Small intestine (tissue), 7 donors: ENCODE data around the gene DUSP28. TPM values are rescaled to one million over a fixed set of nuclear protein-coding genes. Genes with fewer than 3 reads are reported as not detected.

ENCODE experiments used
- DNase-seq, 2 donors: peaks; one replicate each; pipeline versions ENCODE4 v3.0.0 to v3.0.0-alpha.2; 2013
- FAIRE-seq: peaks from 2 replicates; lab custom pipeline; 2012; peaks lifted over from hg19 to GRCh38; lab: Jason Lieb, UNC
- H3K27ac ChIP-seq, 3 donors: one replicate each; pipeline ENCODE4 v1.5.1; 2013; ENCODE audit warnings: low read length in 2 of 3, mild to moderate bottlenecking in 2 of 3, control low read depth in 1 of 3, inconsistent platforms in 1 of 3, low read depth in 1 of 3, moderate library complexity in 1 of 3
- H3K27me3 ChIP-seq, 3 donors: one replicate each; pipeline ENCODE4 v1.6.1; 2013; ENCODE audit warnings: low read length in 3 of 3, inconsistent platforms in 1 of 3; ENCODE audit not compliant: control insufficient read depth in 3 of 3, insufficient read depth in 3 of 3
- H3K36me3 ChIP-seq, 3 donors: one replicate each; pipeline ENCODE4 v1.6.1; 2013; ENCODE audit warnings: low read length in 3 of 3, inconsistent platforms in 1 of 3, low read depth in 1 of 3, mild to moderate bottlenecking in 1 of 3, moderate library complexity in 1 of 3; ENCODE audit not compliant: control insufficient read depth in 3 of 3, insufficient read depth in 2 of 3
- H3K4me1 ChIP-seq, 3 donors: one replicate each; pipeline ENCODE4 v1.6.1; 2013; ENCODE audit warnings: low read length in 2 of 3, inconsistent platforms in 1 of 3, low read depth in 1 of 3, mild to moderate bottlenecking in 1 of 3, moderate library complexity in 1 of 3; ENCODE audit not compliant: control insufficient read depth in 3 of 3, insufficient read depth in 2 of 3
- H3K4me3 ChIP-seq, 3 donors: one replicate each; pipeline ENCODE4 v1.5.1; 2013; ENCODE audit warnings: low read length in 3 of 3, control low read depth in 1 of 3, inconsistent platforms in 1 of 3, low read depth in 1 of 3, mild to moderate bottlenecking in 1 of 3, moderate library complexity in 1 of 3
- H3K9me3 ChIP-seq, 2 donors: one replicate each; pipeline ENCODE4 v1.6.1; 2013; ENCODE audit warnings: low read depth in 1 of 2, low read length in 1 of 2; ENCODE audit not compliant: control insufficient read depth in 2 of 2, insufficient read depth in 1 of 2
- WGBS, 3 donors: extraction: QIAGEN DNeasy Blood & Tissue Kit; methylation state at CpG; one replicate each; pipeline ENCODE4 v1.1.7; 2013; 5-methylcytosine and 5-hydroxymethylcytosine counted together
- polyA plus RNA-seq, 4 donors: library from polyadenylated mRNA; stranded (reverse) in 3 of 4; unstranded in 1 of 4; fragments of 200-250 nt in 3 of 4; fragments of 120-200 nt in 1 of 4; gene quantifications; one replicate each; pipeline versions ENCODE4 v1.2.1 to v1.2.3, GENCODE V29; 2013
- donor health status: healthy with polysubstance abuse.
- donor health status: control.
- donor health status: control.
- donor health status: Bipolar disorder and iron deficiency.
- donor health status: healthy.

The DUSP28 gene
- polyA plus RNA-seq, 4 donors, result 1.8 to 7.9 (median 5.0) TPM

GRCh38 chr2:240570531-240571313, 10.6 kb downstream of the DUSP28 start:
- WGBS, 3 donors, result 82 to 85% (median 83%) methylated on average over 10 to 11 of the region's 11 CpGs
- H3K27ac ChIP-seq, result no peak overlapping the region
- DNase-seq (no peak), FAIRE-seq (no peak)
- H3K4me3 ChIP-seq, result no peak overlapping the region
- H3K9me3 ChIP-seq, result no peaks in the 10 kb centered on the region
- no peaks in the 10 kb centered on the region for H3K27me3 ChIP-seq
- peaks cover 5 to 32% (median 10%) of the 10 kb centered on the region in 3 donors for H3K4me1 ChIP-seq
- H3K36me3 ChIP-seq, result peaks cover 2 to 55% (median 7%) of the 10 kb centered on the region in 3 donors

DNA sequence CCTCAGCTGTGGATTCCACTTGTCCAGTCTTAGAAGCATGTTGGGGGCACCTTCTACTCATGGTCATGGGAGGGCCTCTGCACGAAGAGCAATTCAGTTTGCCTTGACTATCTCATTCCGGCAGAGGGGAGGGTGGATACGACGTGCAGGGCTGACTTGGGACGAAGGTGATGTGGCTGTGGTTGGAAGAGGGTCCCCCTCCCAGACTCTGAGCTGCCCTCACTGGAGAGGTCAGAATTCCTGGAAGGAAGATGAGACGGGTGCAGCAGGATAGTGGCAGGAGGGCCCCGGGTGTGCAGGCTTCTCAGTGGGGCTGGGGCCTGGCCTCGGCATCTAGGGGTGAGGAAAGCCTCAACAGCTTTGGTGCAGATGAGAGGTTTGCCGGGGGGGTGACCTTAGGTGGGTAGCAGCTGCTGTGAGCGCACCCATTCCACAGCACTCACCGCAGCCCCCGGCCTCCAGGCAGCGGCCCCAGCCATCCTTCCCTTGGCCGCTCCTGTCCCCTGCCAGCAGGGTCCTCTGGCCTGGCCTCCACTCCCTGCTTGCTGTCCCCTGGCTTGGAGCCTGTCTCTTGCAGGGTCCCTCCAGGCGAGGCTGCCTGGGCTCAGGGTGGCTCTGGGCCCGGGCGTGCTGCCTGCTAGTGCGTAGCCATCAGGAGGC, 11.3 kb downstream of the DUSP28 start:
- H3K36me3 ChIP-seq, result peaks cover 4 to 62% (median 11%) of the 10 kb centered on the region in 3 donors
- H3K9me3 ChIP-seq, result no peaks in the 10 kb centered on the region
- no peak overlapping the region for H3K27ac ChIP-seq
- DNase-seq (no peak), FAIRE-seq (no peak)
- H3K4me1 ChIP-seq, result peaks cover 5 to 27% (median 10%) of the 10 kb centered on the region in 3 donors
- H3K27me3 ChIP-seq, result no peaks in the 10 kb centered on the region
- no peak overlapping the region for H3K4me3 ChIP-seq
- WGBS, 3 donors, result 87 to 92% (median 92%) methylated on average over 18 of the region's 18 CpGs

DNA sequence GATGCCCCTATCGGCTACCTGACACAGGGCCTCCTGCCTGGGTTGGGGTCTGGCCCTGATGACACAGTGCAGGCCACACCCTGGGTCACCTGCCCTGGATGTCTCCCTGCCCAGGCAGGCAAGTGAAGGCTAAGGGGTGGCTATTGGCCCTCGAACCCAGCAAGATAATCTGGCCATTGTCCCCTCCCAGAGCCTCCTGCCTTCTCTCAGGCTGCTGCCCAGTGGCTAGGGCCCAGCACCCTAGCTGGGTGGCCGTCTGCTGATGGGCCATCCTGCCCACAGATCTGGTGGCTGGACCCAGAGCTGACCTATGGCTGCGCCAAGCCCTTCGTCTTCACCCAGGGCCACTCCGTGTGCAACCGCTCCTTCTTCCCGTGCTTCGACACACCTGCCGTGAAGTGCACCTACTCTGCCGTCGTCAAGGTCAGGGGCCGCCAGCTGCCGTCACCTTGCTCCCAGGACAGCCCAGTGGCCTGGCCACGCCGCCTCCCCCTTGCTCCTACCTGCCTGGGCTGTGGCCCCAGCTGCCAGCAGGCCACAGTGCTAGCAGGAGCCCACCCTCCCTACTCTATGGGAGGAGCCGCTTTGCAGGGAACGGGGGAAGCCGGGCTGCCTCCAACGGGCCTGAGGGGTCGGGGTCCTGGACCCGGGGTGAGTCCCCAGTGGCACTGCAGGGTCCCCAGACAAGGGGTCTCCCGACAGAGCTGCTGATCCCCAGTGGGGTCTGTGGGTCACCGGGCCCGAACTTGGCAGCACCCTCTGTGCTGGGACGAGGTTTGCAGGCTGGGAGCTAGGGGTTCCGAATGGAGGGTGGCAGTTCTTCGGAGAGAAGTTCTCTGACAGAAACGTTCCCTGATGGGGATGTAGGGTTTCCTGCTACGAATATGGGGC, 12.2 kb downstream of the DUSP28 start:
- H3K4me3 ChIP-seq, result no peak overlapping the region
- H3K36me3 ChIP-seq, result peaks cover 5 to 71% (median 19%) of the 10 kb centered on the region in 3 donors
- no peak for FAIRE-seq
- H3K27me3 ChIP-seq, result no peaks in the 10 kb centered on the region
- DNase-seq, result no peak
- peaks cover 5 to 18% (median 8%) of the 10 kb centered on the region in 3 donors for H3K4me1 ChIP-seq
- whole genome bisulfite sequencing, 3 donors, result 82 to 89% (median 86%) methylated on average over 30 of the region's 30 CpGs
- H3K9me3 ChIP-seq, result no peaks in the 10 kb centered on the region
- H3K27ac ChIP-seq, result no peak overlapping the region

- H3K27me3 ChIP-seq, result no peaks in the 10 kb centered on the region
- H3K9me3 ChIP-seq, result no peaks in the 10 kb centered on the region
- H3K4me3 ChIP-seq, result no peak overlapping the region
- FAIRE-seq, result no peak
- 90 to 93% (median 90%) methylated on average over 19 to 20 of the region's 20 CpGs for WGBS, 3 donors
- peaks cover 5 to 12% (median 8%) of the 10 kb centered on the region in 3 donors for H3K4me1 ChIP-seq
- no peak overlapping the region for H3K27ac ChIP-seq
- peaks cover 6 to 78% (median 20%) of the 10 kb centered on the region in 3 donors for H3K36me3 ChIP-seq
- DNase-seq, result no peak
These were observed 12.9 kb downstream of the DUSP28 start for GRCh38 chr2:240573071-240573515.

DNA sequence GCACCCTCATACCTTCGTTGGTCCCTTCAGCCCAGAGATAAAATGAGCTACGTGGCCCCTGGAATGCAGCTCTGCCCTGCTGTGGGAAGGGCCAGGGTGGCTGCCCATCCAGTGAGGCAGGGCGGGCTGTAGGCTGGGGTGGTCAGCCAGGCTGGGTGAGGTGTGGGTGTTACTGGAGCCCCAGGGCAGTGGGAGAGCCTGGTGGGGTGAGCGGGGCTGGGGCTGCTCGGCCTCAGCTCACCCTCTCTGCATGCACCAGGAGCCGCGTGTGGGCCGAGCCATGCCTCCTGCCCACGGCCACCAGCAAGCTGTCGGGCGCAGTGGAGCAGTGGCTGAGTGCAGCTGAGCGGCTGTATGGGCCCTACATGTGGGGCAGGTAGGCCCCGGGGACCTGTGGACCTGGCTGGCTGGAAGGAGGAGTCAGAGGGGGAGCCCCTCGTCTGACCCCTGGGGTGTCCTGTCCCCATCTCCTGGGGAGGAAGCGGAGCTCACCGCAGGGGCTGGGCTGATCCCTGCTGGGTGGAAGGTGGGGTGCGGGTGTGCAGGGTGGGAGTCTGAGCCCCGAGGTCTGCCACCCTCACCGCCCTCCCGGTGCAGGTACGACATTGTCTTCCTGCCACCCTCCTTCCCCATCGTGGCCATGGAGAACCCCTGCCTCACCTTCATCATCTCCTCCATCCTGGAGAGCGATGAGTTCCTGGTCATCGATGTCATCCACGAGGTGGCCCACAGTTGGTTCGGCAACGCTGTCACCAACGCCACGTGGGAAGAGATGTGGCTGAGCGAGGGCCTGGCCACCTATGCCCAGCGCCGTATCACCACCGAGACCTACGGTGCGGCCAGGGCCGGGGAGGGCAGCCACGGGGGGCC, 13.6 kb downstream of the DUSP28 start:
- no peaks in the 10 kb centered on the region for H3K27me3 ChIP-seq
- H3K4me3 ChIP-seq, result no peak overlapping the region
- H3K36me3 ChIP-seq, result peaks cover 7 to 85% (median 20%) of the 10 kb centered on the region in 3 donors
- H3K27ac ChIP-seq, result no peak overlapping the region
- 91 to 93% (median 92%) methylated on average over 36 to 37 of the region's 37 CpGs for WGBS, 3 donors
- H3K9me3 ChIP-seq, result no peaks in the 10 kb centered on the region
- H3K4me1 ChIP-seq, result peaks cover 5 to 16% (median 8%) of the 10 kb centered on the region in 3 donors
- DNase-seq (no peak), FAIRE-seq (no peak)

DNA sequence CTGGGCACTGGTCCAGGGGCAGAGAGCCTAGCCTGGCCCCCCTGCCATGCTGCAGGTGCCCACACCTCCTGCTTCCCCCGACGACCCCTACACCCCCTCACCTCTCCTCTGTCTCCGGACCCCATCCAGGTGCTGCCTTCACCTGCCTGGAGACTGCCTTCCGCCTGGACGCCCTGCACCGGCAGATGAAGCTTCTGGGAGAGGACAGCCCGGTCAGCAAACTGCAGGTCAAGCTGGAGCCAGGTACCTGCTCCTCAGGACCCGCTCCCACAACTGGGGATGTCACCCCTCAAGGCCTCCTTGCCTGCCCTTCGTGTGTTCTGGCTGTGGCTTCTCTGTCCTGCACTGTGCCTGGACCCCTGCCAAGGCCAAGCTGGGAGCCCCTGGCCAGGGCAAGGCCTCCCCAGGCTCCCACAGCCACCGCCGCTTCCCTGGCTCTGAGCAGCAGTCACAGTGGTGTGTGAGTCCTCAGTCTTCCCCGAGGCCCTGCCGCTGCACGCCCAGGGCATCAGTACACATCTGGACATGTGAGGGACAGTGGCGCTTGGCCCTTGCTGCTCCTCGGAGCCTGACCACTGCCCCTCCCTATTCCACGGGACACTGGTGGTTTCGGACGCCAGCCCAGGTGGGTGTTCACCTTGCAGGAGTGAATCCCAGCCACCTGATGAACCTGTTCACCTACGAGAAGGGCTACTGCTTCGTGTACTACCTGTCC, 14.4 kb downstream of the DUSP28 start:
- H3K27me3 ChIP-seq, result no peaks in the 10 kb centered on the region
- WGBS, 3 donors, result 85 to 91% (median 88%) methylated on average over 19 to 21 of the region's 21 CpGs
- peaks cover 7 to 93% (median 20%) of the 10 kb centered on the region in 3 donors for H3K36me3 ChIP-seq
- H3K9me3 ChIP-seq, result no peaks in the 10 kb centered on the region
- FAIRE-seq (no peak), DNase-seq (no peak)
- H3K27ac ChIP-seq, result no peak overlapping the region
- H3K4me1 ChIP-seq, result peaks cover 10 to 18% (median 11%) of the 10 kb centered on the region in 3 donors
- no peak overlapping the region for H3K4me3 ChIP-seq
